Activated T-cell treated with anti-CD3 and anti-CD28 coated beads, Interleukin-2, amount 50 U/mL, for 72 hours (primary cell): ENCODE measurements around the gene PTRH1. TPM values are rescaled to one million over a fixed set of nuclear protein-coding genes. Genes with fewer than 3 reads are reported as not detected.
A peak's percentile ranks its signal among the peaks of the same experiment; 100 is the strongest.

Experiments
- ATAC-seq, 2 donors: fragments of 150-1000 bp; cut with Tn5 transposase; replicated peaks in 1 of 2; 2 replicates each; pipeline ENCODE4 v1.10.0; 2021; ENCODE audit warnings: moderate library complexity in 2 of 2, mild to moderate bottlenecking in 1 of 2
- DNase-seq, 2 donors: peaks; one replicate each; pipeline ENCODE4 v3.0.0; 2021 to 2022; ENCODE audit warnings: mixed read lengths in 1 of 2
- H3K27ac Mint-ChIP-seq: one replicate; pipeline ENCODE4 v1.8.0; 2022; ENCODE audit warnings: mild to moderate bottlenecking, moderate library complexity, mixed read lengths
- H3K27me3 Mint-ChIP-seq: one replicate; pipeline ENCODE4 v1.8.0; 2022; ENCODE audit warnings: low read depth, mixed read lengths
- H3K36me3 Mint-ChIP-seq, 2 donors: one replicate each; pipeline ENCODE4 v1.8.0; 2022; ENCODE audit warnings: mixed read lengths in 2 of 2, mild to moderate bottlenecking in 1 of 2; ENCODE audit not compliant: insufficient read depth in 2 of 2
- H3K4me1 Mint-ChIP-seq: one replicate; pipeline ENCODE4 v1.8.0; 2022; ENCODE audit warnings: low read depth, mixed read lengths
- H3K4me3 Mint-ChIP-seq, 2 donors: one replicate each; pipeline ENCODE4 v1.8.0; 2022; ENCODE audit warnings: mild to moderate bottlenecking in 2 of 2, mixed read lengths in 2 of 2, moderate library complexity in 2 of 2
- H3K9me3 Mint-ChIP-seq, 2 donors: one replicate each; pipeline ENCODE4 v1.8.0; 2022; ENCODE audit warnings: mixed read lengths in 2 of 2
- total RNA-seq, 2 donors: library from RNA; stranded (reverse); gene quantifications; one replicate each; pipeline ENCODE4 v1.2.3, GENCODE V29; 2022

The PTRH1 gene
- total RNA-seq, 2 donors from 2014 or later = 8.0 to 9.2 TPM

DNA sequence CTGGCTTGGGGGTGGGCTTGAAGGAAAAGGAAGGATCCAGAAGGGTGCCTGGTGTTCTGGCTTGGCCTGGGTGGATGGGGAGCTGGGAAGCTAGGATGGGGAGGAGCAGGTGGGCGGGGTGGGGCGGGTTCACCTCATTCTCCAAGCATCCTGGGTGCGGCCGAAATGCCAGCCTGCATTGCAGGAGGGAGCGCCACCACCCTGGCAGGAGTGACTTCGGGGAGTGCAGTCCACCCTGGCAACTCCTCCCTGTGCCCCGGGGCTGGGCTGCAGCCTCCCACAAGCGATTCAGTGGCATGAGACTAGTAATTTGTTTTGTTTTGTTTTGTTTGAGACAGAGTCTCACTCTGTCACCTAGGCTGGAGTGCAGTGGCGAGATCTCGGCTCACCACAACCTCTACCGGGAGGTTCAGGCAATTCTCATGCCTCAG is 5.9 kb upstream of the PTRH1 start:
- Mint-ChIP-seq H3K4me3 (peak overlapping the region in 1 of 2 donors; percentile 73), H3K27ac (peak overlapping the region; percentile 91), H3K4me1 (peaks cover 12% of the 10 kb centered on the region), H3K9me3 (no peaks in the 10 kb centered on the region), H3K36me3 (no peaks in the 10 kb centered on the region), H3K27me3 (no peaks in the 10 kb centered on the region)
- ATAC-seq (peak in 1 of 2 donors; percentile 39), DNase-seq (no peak)

DNA sequence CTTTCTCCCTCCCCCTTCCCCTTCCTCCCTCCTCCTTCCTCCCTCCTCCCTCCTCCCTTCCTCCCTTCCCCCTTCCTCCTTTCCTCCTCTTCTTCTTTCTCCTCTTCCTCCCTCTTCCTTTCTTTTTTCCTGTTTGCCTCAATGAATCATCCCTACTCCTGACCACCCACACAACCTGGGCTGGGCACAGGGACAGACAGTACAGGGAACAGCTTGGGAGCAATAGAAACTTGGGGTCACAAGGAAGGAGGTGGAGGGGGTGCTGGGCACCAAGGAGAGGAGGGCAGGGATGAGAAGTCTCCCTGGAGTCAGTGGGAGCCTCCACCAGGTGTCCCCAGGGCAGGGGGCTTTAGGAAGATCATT is 5.4 kb upstream of the PTRH1 start:
- Mint-ChIP-seq H3K9me3 (no peaks in the 10 kb centered on the region), H3K27ac (peak overlapping the region; percentile 91), H3K36me3 (no peaks in the 10 kb centered on the region), H3K4me3 (peak overlapping the region in 1 of 2 donors; percentile 73), H3K27me3 (no peaks in the 10 kb centered on the region), H3K4me1 (peaks cover 18% of the 10 kb centered on the region)
- ATAC-seq = no peak
- no peak for DNase-seq

DNA sequence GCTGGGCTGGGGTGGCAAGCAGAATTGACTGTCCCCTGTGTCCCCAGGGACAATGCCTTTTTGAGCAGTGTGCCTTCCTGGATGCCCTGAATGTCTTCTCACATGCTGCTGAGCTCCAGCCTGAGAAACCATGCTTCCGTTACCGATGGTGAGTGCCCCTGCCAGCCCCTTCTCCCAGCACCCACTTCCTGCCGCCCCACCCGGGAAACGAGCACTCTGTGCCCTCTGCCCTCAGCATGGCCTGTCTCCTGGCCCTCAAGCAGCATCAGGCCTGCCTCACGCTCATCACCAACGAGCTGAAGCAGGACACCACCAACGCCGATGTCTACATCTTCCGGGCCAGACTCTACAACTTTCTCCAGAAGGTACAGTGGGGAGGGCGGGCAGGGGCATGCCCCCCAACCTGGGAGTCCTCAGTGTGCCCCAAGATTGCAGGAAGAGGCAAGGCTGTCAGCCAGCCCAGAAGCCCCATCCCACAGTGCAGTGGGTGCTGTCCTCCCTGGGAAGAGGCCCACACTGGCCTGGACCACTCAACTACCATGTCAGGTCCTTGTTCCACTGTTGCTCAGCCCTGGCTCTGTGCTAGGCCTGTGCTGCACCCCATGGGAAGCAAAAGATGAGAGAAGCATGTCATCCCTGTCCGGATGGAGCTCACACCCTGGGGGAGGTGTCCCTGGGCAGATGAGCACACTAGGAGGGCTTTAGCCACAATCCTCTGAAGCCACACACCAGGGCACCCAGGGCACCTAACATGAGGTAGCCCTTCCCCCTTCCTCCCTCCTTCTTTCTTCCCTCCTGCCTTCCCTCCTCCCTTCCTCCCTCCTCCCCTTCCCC is 4.8 kb upstream of the PTRH1 start:
- ATAC-seq (peak in 1 of 2 donors; percentile 10), DNase-seq (peak in 1 of 2 donors; percentile 56)

DNA sequence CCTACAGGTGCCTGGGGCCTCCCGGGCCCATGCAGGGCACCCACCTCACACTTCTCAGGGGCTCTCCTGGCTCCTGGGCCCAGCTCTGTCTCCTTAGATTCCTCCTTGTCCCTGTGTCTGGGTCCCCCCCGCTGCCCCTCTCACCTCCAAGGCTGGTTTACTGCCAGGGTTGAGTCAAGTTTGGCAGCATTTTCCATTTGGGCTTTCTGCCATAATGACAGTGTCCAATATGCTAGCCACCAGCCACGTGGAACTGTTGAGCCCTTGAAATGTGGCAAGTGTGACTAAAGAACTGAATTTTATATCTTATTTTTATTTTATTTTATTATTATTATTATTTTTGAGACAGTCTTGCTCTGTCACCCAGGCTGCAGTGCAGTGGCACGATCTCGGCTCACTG is 2.3 kb upstream of the PTRH1 start:
- peaks cover 1 to 2% of the 10 kb centered on the region in 2 donors for H3K36me3 Mint-ChIP-seq
- no peak for ATAC-seq
- no peak for DNase-seq
- no peaks in the 10 kb centered on the region for H3K9me3 Mint-ChIP-seq
- H3K27ac Mint-ChIP-seq = no peak overlapping the region
- no peaks in the 10 kb centered on the region for H3K27me3 Mint-ChIP-seq
- peaks cover 24% of the 10 kb centered on the region for H3K4me1 Mint-ChIP-seq
- H3K4me3 Mint-ChIP-seq = peak overlapping the region in 1 of 2 donors; percentile 47

More for the DNA sequence above, 4.8 kb upstream of the PTRH1 start:
- Mint-ChIP-seq H3K9me3 (no peaks in the 10 kb centered on the region), H3K4me3 (peak overlapping the region in 1 of 2 donors; percentile 69), H3K27ac (peak overlapping the region; percentile 95), H3K36me3 (peaks cover 1 to 2% of the 10 kb centered on the region in 2 donors), H3K27me3 (no peaks in the 10 kb centered on the region), H3K4me1 (peaks cover 19% of the 10 kb centered on the region)

DNA sequence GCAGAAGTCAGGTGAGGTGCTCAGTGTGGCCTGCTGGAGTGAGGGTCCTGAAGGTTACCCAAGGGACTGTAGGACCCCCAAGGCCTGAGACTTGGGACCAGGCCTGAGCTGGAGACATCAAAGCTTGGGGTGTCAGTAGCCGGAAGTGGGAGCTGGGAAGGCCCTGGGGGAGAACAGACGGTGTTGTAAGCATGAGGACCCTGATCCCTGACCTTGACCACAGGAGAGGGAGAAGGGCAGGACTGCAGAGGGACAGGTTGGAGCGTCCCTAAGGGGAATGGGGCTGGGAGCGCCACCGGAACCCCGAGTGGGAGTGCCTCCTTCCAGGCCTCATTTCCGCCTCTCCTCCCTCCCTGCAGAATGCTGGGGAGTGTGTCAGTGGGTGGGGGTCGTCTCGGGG is 949 bp upstream of the PTRH1 start:
- no peak for DNase-seq
- no peaks in the 10 kb centered on the region for H3K27me3 Mint-ChIP-seq
- ATAC-seq = no peak
- H3K4me1 Mint-ChIP-seq = peaks cover 28% of the 10 kb centered on the region
- peaks cover 1 to 2% of the 10 kb centered on the region in 2 donors for H3K36me3 Mint-ChIP-seq
- no peaks in the 10 kb centered on the region for H3K9me3 Mint-ChIP-seq
- H3K4me3 Mint-ChIP-seq = peak overlapping the region; percentile 88 to 99
- H3K27ac Mint-ChIP-seq = peak overlapping the region; percentile 85

DNA sequence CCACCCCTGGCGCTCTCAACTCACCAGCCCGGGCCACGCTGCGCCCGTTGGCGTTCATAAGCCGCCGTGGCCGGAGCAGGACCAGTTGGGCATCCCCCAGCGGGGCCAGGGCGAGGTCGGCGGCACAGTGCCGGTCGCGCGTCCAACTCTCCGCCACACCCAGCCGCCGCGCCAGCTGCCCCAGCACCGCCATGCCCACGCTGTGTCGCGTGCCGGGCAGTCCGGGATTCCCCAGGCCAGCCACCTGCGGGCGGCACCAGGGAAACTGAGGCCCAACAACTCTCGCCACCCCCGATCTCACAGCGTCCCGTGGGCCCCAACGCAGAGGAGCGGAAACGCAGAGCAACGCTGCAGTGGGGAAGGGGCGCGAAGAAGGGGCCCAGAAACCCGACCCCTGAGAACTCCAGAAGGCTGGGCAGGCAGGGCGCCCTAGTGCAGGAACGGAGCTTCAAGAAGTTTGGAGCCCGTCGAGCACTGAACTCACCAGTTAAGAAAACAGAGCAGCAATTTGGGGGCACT is 453 bp downstream of the PTRH1 start:
- Mint-ChIP-seq H3K27ac (peak overlapping the region; percentile 61), H3K4me3 (peak overlapping the region; percentile 88 to 99)

DNA sequence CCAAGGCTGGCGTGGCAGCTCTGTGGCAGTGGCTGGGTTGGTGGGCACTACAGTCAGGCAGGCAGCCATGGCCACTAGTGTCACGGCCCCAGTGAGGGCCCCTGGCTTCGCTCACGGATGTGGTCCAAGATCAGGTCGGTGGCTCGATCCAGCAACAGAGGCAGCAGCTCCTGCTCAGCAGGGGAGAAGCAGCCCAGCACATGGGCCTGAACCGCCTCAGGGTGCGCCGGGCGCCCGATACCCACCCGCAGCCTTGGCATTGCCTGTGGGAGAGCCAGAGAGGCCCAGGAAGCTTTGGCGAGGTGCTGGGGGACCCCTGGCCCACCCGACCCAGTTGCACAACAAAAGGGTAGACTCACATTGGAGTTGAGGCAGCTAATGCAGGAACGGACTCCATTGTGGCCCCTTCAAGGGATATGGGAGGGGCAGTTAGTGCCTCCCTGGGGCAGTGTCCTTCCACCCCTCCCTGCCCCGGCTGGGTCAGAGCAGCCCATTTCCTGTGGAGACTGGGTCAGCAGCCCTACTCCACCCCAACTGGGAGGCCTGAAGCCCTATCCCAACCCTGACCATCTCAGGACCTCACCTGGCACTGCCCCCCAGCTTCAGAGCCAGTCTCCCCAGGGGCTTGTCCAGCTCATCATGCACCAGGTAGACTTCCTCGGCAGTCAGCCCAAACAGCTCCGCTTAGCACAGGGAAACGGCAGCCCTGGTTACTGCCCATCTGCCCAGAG is 1.3 kb downstream of the PTRH1 start:
- Mint-ChIP-seq H3K4me1 (peaks cover 31% of the 10 kb centered on the region), H3K27ac (no peak overlapping the region), H3K27me3 (no peaks in the 10 kb centered on the region), H3K9me3 (no peaks in the 10 kb centered on the region), H3K4me3 (peak overlapping the region; percentile 88 to 99), H3K36me3 (peaks cover 1 to 2% of the 10 kb centered on the region in 2 donors)
- ATAC-seq = no peak
- no peak for DNase-seq

More for the DNA sequence above, 453 bp downstream of the PTRH1 start:
- no peaks in the 10 kb centered on the region for H3K9me3 Mint-ChIP-seq
- peaks cover 38% of the 10 kb centered on the region for H3K4me1 Mint-ChIP-seq
- H3K27me3 Mint-ChIP-seq = no peaks in the 10 kb centered on the region
- ATAC-seq (peak; percentile 11 to 20), DNase-seq (peak; percentile 28 to 32)
- H3K36me3 Mint-ChIP-seq = peaks cover 1 to 2% of the 10 kb centered on the region in 2 donors

DNA sequence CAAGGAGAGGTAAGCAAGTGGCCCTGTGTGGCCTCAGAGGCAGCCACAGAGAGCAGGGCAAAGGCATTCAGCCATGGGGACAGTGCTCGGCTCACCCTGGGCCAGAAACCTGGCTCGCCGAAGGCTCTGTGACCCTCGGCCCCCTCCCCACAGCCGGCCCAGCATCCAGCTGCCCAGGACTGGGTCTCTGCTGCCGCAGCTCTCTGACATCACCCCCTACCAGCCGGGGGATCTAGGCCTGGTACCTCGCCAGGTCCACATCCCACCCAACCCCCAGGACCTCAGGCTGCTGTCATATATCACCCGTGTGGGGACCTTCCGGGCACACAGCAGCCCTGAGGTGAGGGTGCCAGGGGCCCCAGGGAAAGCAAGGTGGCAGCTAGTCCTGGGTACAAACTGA is 2.6 kb downstream of the PTRH1 start:
- Mint-ChIP-seq H3K27ac (no peak overlapping the region), H3K4me1 (peaks cover 30% of the 10 kb centered on the region), H3K9me3 (no peaks in the 10 kb centered on the region), H3K27me3 (no peaks in the 10 kb centered on the region), H3K4me3 (no peak overlapping the region), H3K36me3 (peaks cover 1 to 2% of the 10 kb centered on the region in 2 donors)
- ATAC-seq = no peak
- no peak for DNase-seq

DNA sequence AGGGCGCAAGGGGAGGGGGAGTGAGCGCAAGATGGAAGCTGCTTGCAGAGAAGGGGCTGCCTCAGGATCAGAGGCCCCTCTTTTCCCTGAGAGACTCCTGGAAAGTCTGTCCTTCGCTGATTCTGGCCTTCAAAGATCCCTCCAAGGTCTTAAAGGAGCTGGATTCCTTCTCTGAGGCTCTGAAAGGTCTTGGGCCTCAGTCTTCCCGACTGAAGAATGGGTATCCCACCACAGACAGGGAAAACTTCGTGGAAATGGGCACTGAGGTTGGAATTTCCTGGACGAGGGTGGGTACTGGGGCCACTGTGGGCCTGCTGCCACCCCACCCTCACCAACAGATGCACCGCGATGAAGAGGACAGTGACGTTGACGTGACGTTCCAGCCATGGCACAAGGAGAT is 3.1 kb downstream of the PTRH1 start:
- Mint-ChIP-seq H3K27ac (no peak overlapping the region), H3K4me1 (peaks cover 35% of the 10 kb centered on the region), H3K4me3 (no peak overlapping the region), H3K27me3 (no peaks in the 10 kb centered on the region), H3K9me3 (no peaks in the 10 kb centered on the region), H3K36me3 (peaks cover 1 to 2% of the 10 kb centered on the region in 2 donors)
- no peak for DNase-seq
- ATAC-seq = no peak

DNA sequence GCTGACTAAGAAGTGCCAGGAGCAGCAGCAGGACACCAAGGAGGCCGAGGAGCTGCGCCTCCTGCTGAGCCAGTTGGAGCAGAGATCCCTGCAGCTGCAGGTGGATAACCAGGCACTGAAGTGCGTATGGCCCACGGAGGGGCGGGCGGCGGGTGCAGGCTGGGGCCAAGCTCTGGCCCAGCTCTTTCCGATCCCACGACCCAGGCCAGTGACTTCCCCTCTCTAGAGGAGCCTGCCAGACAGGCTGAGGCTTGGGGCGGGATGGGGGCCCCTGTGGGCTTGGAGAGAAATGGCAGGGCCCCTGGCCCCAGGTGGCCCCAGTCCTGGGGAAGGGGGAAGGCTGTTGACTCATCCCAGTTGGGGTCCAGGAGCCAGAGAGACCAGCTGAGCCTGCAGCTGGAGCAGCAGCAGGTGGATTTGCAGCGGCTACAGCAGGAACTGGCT is 3.6 kb downstream of the PTRH1 start:
- no peaks in the 10 kb centered on the region for H3K9me3 Mint-ChIP-seq

DNA sequence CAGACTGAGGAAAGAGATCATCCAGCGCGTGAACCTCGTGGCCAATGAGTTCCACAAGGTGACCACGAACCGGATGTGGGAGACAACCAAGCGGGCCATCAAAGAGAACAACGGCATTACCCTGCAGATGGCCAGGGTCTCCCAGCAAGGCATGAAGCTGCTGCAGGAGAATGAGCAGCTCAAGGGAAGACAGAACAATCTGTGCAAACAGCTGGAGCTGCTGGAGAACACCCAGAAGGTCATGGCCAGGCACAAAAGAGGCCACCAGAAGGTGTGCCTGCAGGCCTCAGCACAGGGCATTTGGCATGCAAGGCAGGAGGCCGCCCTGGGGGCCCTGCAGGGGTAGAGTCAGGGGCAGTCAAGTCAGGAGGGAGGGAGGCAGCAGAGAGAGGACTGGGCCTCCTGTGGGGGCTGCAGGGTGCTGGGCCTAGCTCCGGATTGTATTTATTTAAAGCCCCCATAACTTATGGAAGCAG is 4.2 kb downstream of the PTRH1 start:
- Mint-ChIP-seq H3K36me3 (peaks cover 1 to 2% of the 10 kb centered on the region in 2 donors), H3K27ac (no peak overlapping the region), H3K4me3 (no peak overlapping the region), H3K27me3 (no peaks in the 10 kb centered on the region), H3K4me1 (peaks cover 33% of the 10 kb centered on the region), H3K9me3 (no peaks in the 10 kb centered on the region)
- ATAC-seq = no peak
- DNase-seq = peak in 1 of 2 donors; percentile 16

More for the DNA sequence above, 3.6 kb downstream of the PTRH1 start:
- H3K36me3 Mint-ChIP-seq = peaks cover 1 to 2% of the 10 kb centered on the region in 2 donors
- no peak overlapping the region for H3K4me3 Mint-ChIP-seq
- ATAC-seq = no peak
- H3K4me1 Mint-ChIP-seq = peaks cover 35% of the 10 kb centered on the region
- no peaks in the 10 kb centered on the region for H3K27me3 Mint-ChIP-seq
- DNase-seq = no peak
- H3K27ac Mint-ChIP-seq = no peak overlapping the region

DNA sequence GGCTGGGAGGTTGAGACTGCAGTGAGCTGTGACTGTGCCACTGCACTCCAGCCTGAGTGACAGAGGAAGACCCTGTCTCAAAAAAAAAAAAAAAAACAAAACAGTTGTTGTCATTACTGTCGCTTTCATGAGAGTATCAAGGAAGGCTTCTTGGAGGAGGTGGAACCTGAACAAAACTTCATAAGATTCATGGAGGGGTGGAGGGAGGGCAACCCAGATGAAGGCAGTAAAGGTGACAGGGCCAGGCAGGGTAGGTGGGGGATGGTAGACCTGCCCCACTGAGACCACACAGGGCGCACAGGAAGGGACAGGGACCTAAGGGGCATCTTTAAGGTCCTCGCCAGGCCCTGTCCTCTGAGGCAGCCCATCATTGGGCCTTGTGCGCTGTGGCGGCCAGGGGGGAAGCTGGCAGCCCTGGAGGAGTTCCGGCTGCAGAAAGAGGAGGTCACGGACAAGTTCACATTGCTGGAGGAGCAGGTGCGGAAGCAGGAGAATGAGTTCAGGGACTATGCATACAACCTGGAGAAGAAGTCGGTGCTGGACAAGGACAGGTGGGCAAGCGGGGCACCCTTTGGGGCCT is 5.2 kb downstream of the PTRH1 start:
- no peaks in the 10 kb centered on the region for H3K36me3 Mint-ChIP-seq
- no peak for ATAC-seq
- DNase-seq = no peak
- H3K4me1 Mint-ChIP-seq = peaks cover 27% of the 10 kb centered on the region
- no peak overlapping the region for H3K4me3 Mint-ChIP-seq
- no peaks in the 10 kb centered on the region for H3K9me3 Mint-ChIP-seq
- no peak overlapping the region for H3K27ac Mint-ChIP-seq
- H3K27me3 Mint-ChIP-seq = no peaks in the 10 kb centered on the region
